Stomach (tissue), 4 donors: ENCODE results near the gene OR14A16.

ENCODE experiments used
- CTCF ChIP-seq, 7 experiments: fragments of 450-650 bp in 4 of 7; fragments of 200-600 bp in 3 of 7; sonication (generic) in 3 of 7; IDR thresholded peaks; one replicate each; pipeline ENCODE4 v1.5.1; 2016 to 2019; ENCODE audit warnings: antibody characterized with exemption in 7 of 7, control low read depth in 2 of 7, mild to moderate bottlenecking in 1 of 7
- EP300 ChIP-seq: sonication (generic); formaldehyde crosslinking; IDR thresholded peaks from one replicate; pipeline ENCODE4 v1.6.1; 2017; ENCODE audit warnings: antibody characterized with exemption
- POLR2A ChIP-seq, 4 donors: fragments of 450-650 bp; IDR thresholded peaks; one replicate each; pipeline ENCODE4 v1.6.1; 2016; ENCODE audit warnings: antibody characterized with exemption in 4 of 4, control low read depth in 2 of 4, mild to moderate bottlenecking in 1 of 4, moderate library complexity in 1 of 4
- POLR2AphosphoS5 ChIP-seq, 3 donors: sonication (generic); formaldehyde crosslinking; IDR thresholded peaks; one replicate each; pipeline ENCODE4 v1.6.1; 2016; ENCODE audit warnings: antibody characterized with exemption in 3 of 3

- TF ChIP-seq POLR2A (IDR thresholded peaks at IDR 0.05) (no peak), CTCF (IDR thresholded peaks at IDR 0.05) (no peak), EP300 (no peak), POLR2AphosphoS5 (IDR thresholded peaks at IDR 0.05) (no peak)
These were observed 32.0 kb upstream of the OR14A16 start for GRCh38 chr1:247855911-247856310.
